Activated naive CD8-positive, alpha-beta T cell (primary cell): ENCODE data around the gene ACP6.

Experiments used
- H3K27ac Mint-ChIP-seq: one replicate; pipeline ENCODE4 v1.8.0; 2021; ENCODE audit warnings: mixed read lengths
- H3K27me3 Mint-ChIP-seq: one replicate; pipeline ENCODE4 v1.8.0; 2021; ENCODE audit warnings: mixed read lengths
- H3K36me3 Mint-ChIP-seq: one replicate; pipeline ENCODE4 v1.8.0; 2021; ENCODE audit warnings: mixed read lengths
- H3K4me1 Mint-ChIP-seq: one replicate; pipeline ENCODE4 v1.8.0; 2021; ENCODE audit warnings: low read depth, mixed read lengths
- H3K4me3 Mint-ChIP-seq: one replicate; pipeline ENCODE4 v1.8.0; 2021; ENCODE audit warnings: mild to moderate bottlenecking, mixed read lengths
- H3K9me3 Mint-ChIP-seq: one replicate; pipeline ENCODE4 v1.8.0; 2021; ENCODE audit warnings: low read depth, mixed read lengths

ACP6 gene

DNA sequence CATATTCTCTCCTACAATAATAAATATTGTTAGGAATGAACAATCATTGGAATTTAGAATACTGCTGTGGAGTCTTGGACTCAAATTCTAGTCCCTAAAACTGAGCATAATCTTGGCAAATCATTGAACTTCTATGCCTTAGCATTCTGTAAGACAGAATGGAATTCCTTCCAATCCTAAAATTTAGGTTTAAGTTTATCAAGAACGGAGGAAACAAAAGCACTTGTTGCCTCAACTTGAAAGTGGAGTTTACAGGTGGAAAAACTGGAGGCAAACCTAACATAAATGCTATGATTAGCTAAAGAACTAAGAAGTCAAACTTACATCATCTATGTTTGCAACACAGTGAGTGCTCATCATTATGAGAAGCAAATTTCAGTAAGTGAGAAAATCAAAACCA lies 73.3 kb downstream of the ACP6 start:
- no peaks in the 10 kb centered on the region for H3K9me3 Mint-ChIP-seq
- H3K27me3 Mint-ChIP-seq, result no peaks in the 10 kb centered on the region
- H3K27ac Mint-ChIP-seq, result no peak overlapping the region
- H3K36me3 Mint-ChIP-seq, result no peaks in the 10 kb centered on the region
- H3K4me1 Mint-ChIP-seq, result peaks cover 23% of the 10 kb centered on the region
- no peak overlapping the region for H3K4me3 Mint-ChIP-seq
